Epidermal melanocyte (primary cell): ENCODE results near the gene LMCD1.

Experiments used
- DNase-seq: peaks from one replicate; pipeline ENCODE4 v3.0.0; 2011; ENCODE audit warnings: low spot score; ENCODE audit not compliant: insufficient read length

The LMCD1 gene

GRCh38 chr3:8503871-8504610 lies 2.4 kb downstream of the LMCD1 start:
- no peak for DNase-seq

GRCh38 chr3:8504611-8504973 lies 3.0 kb downstream of the LMCD1 start:
- DNase-seq: no peak

GRCh38 chr3:8505621-8506020 lies 4.0 kb downstream of the LMCD1 start:
- DNase-seq: no peak

GRCh38 chr3:8506571-8507061 lies 5.0 kb downstream of the LMCD1 start:
- DNase-seq: no peak

GRCh38 chr3:8507496-8507895 lies 5.9 kb downstream of the LMCD1 start:
- no peak for DNase-seq

GRCh38 chr3:8509961-8510360 lies 8.3 kb downstream of the LMCD1 start:
- DNase-seq: no peak

GRCh38 chr3:8512234-8512633 lies 10.6 kb downstream of the LMCD1 start:
- no peak for DNase-seq

GRCh38 chr3:8516047-8516661 lies 14.5 kb downstream of the LMCD1 start:
- DNase-seq: no peak

- no peak for DNase-seq
These were observed 15.2 kb downstream of the LMCD1 start for GRCh38 chr3:8516783-8517182.

- DNase-seq: no peak
These were observed 15.9 kb downstream of the LMCD1 start for GRCh38 chr3:8517487-8517886.

- no peak for DNase-seq
These were observed 16.5 kb downstream of the LMCD1 start for GRCh38 chr3:8518138-8518537.

GRCh38 chr3:8519156-8519555 lies 17.5 kb downstream of the LMCD1 start:
- no peak for DNase-seq

GRCh38 chr3:8519774-8520448 lies 18.3 kb downstream of the LMCD1 start:
- DNase-seq: no peak

GRCh38 chr3:8520816-8521403 lies 19.3 kb downstream of the LMCD1 start:
- no peak for DNase-seq

- DNase-seq: no peak
These were observed 21.4 kb downstream of the LMCD1 start for GRCh38 chr3:8523041-8523440.

GRCh38 chr3:8524249-8524648 lies 22.6 kb downstream of the LMCD1 start:
- DNase-seq: no peak

- DNase-seq: no peak
These were observed 23.2 kb downstream of the LMCD1 start for GRCh38 chr3:8524656-8525399.

- no peak for DNase-seq
These were observed 24.3 kb downstream of the LMCD1 start for GRCh38 chr3:8525893-8526292.

GRCh38 chr3:8529181-8529637 lies 27.6 kb downstream of the LMCD1 start:
- no peak for DNase-seq

- no peak for DNase-seq
These were observed 28.3 kb downstream of the LMCD1 start for GRCh38 chr3:8529738-8530525.

GRCh38 chr3:8530581-8530980 lies 29.0 kb downstream of the LMCD1 start:
- no peak for DNase-seq
